22Rv1 (cell line): Measurements from ENCODE around the gene TSSC4.

Experiments used
- CTCF ChIP-seq: fragments of 450-650 bp; IDR thresholded peaks from 2 replicates; pipeline ENCODE4 v1.5.1; 2017; ENCODE audit warnings: mild to moderate bottlenecking
- ZFX ChIP-seq: fragments of 450-650 bp; IDR thresholded peaks from 2 replicates; pipeline ENCODE4 v1.6.1; 2017; ENCODE audit warnings: antibody characterized with exemption, borderline replicate concordance

- TF ChIP-seq CTCF (no peak), ZFX (no peak)
Observed at GRCh38 chr11:2434008-2434407, 33.5 kb downstream of the TSSC4 start.
